ENCODE results near the gene TLR5. TPM values are rescaled to one million over a fixed set of nuclear protein-coding genes. Genes with fewer than 3 reads are reported as not detected.

The TLR5 gene
- total RNA-seq, 1 donor from 2014 or later: 3.1 TPM

DNA sequence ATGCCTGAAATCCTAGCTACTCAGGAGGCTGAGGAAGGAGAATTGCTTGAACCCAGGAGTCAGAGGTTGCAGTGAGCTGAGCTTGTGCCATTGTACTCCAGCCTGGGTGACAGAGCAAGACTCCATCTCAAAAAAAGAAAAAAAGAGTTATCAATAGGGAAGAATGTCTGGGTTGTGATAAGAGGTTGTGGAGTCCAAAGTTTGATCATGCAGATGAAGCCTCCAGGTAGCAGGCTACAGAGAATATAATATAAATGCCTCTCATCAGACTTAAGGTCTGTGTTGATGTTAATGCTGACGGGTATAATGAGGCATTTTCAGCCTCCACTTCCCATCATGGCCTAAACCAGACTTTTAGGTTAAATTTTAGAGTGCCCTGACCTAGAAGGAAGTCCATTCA lies 24.6 kb downstream of the TLR5 start:
- Histone ChIP-seq H3K4me3 (ENCODE audit: low read length in 3 of 3) (no peak overlapping the region), H3K9ac (ENCODE audit: low read depth in 1 of 3, low read length in 3 of 3) (no peak overlapping the region), H3K36me3 (ENCODE audit: control insufficient read depth in 3 of 3, insufficient read depth in 3 of 3, low read length in 3 of 3) (no peaks in the 10 kb centered on the region), H3K9me3 (ENCODE audit: control insufficient read depth in 3 of 3, low read length in 3 of 3) (no peaks in the 10 kb centered on the region), H3K4me1 (ENCODE audit: control insufficient read depth in 3 of 3, insufficient read depth in 3 of 3, low read length in 3 of 3) (peaks cover under 1 to 7% (median 2%) of the 10 kb centered on the region in 3 donors), H3K27me3 (ENCODE audit: control insufficient read depth in 3 of 3, insufficient read depth in 3 of 3, low read length in 3 of 3) (no peaks in the 10 kb centered on the region), H3K27ac (ENCODE audit: low read depth, low read length) (no peak overlapping the region)

DNA sequence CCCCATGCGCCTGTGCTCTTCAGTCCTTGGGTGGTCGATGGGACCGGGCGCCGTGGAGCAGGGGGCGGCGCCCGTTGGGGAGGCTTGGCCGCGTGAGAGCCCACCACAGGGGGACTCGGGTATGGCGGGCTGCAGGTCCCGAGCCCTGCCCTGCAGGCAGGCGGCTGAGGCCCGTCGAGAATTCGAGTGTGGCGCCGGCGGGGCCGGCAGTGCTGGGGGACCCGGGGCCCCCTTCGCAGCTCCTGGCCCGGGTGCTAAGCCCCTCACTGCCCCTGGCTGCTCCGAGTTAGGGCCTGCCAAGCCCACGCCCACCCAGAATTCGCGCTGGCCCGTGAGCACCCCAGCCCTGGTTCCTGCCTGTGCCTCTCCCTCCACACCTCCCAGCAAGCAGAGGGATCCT lies 26.1 kb downstream of the TLR5 start:
- no peaks in the 10 kb centered on the region for H3K9me3 ChIP-seq (ENCODE audit: control insufficient read depth in 3 of 3, low read length in 3 of 3)
- H3K4me1 ChIP-seq (ENCODE audit: control insufficient read depth in 3 of 3, insufficient read depth in 3 of 3, low read length in 3 of 3): peaks cover 0 to 5% (median 0%) of the 10 kb centered on the region in 3 donors
- H3K27ac ChIP-seq (ENCODE audit: low read depth, low read length): no peak overlapping the region
- H3K27me3 ChIP-seq (ENCODE audit: control insufficient read depth in 3 of 3, insufficient read depth in 3 of 3, low read length in 3 of 3): no peaks in the 10 kb centered on the region
- H3K4me3 ChIP-seq (ENCODE audit: low read length in 3 of 3): no peak overlapping the region
- no peak overlapping the region for H3K9ac ChIP-seq (ENCODE audit: low read depth in 1 of 3, low read length in 3 of 3)
- H3K36me3 ChIP-seq (ENCODE audit: control insufficient read depth in 3 of 3, insufficient read depth in 3 of 3, low read length in 3 of 3): no peaks in the 10 kb centered on the region

DNA sequence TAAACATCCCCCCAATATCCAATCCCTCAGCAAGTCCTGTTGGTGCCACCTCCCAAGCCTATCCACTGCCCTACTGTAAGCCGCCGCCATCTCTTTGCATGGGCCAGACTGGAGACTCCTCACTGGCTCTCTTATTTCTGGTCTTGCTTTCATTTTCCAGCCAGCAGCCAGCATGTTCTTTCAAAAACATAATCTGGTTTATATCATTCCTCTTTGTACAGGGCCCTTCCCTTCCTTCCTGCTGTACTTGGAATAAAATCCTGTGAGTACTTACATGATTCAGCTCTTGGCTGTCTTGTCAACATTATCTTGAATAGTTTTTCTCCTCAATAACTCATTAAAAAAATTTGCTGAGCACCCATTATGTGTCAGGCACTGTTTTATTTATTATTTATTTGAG lies 28.2 kb downstream of the TLR5 start:
- Histone ChIP-seq H3K36me3 (ENCODE audit: control insufficient read depth in 3 of 3, insufficient read depth in 3 of 3, low read length in 3 of 3) (no peaks in the 10 kb centered on the region), H3K27me3 (ENCODE audit: control insufficient read depth in 3 of 3, insufficient read depth in 3 of 3, low read length in 3 of 3) (no peaks in the 10 kb centered on the region), H3K27ac (ENCODE audit: low read depth, low read length) (no peak overlapping the region), H3K4me1 (ENCODE audit: control insufficient read depth in 3 of 3, insufficient read depth in 3 of 3, low read length in 3 of 3) (peaks cover 0 to 5% (median 0%) of the 10 kb centered on the region in 3 donors), H3K9me3 (ENCODE audit: control insufficient read depth in 3 of 3, low read length in 3 of 3) (no peaks in the 10 kb centered on the region), H3K4me3 (ENCODE audit: low read length in 3 of 3) (no peak overlapping the region), H3K9ac (ENCODE audit: low read depth in 1 of 3, low read length in 3 of 3) (no peak overlapping the region)

DNA sequence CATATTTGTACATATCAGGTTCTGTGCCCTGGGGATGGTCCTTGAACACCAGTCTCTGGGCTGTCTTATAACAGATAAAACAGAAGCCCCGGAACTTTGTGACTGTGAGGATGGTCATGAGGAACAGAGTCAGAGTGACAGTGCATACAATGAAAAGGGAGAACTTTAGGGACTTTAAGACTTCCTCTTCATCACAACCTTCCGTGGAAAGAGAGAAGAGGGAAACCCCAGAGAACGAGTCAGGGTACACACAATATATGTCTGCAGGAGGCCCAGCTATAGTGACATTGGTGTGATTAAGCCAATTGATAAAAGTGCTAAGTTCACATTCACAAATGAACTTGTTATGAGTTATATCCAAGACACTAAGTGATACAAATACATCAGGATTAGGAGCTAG lies 32.1 kb downstream of the TLR5 start:
- Histone ChIP-seq H3K9ac (ENCODE audit: low read depth in 1 of 3, low read length in 3 of 3) (no peak overlapping the region), H3K9me3 (ENCODE audit: control insufficient read depth in 3 of 3, low read length in 3 of 3) (no peaks in the 10 kb centered on the region), H3K4me3 (ENCODE audit: low read length in 3 of 3) (no peak overlapping the region), H3K4me1 (ENCODE audit: control insufficient read depth in 3 of 3, insufficient read depth in 3 of 3, low read length in 3 of 3) (peaks cover 0 to 5% (median 0%) of the 10 kb centered on the region in 3 donors), H3K27ac (ENCODE audit: low read depth, low read length) (no peak overlapping the region), H3K27me3 (ENCODE audit: control insufficient read depth in 3 of 3, insufficient read depth in 3 of 3, low read length in 3 of 3) (no peaks in the 10 kb centered on the region), H3K36me3 (ENCODE audit: control insufficient read depth in 3 of 3, insufficient read depth in 3 of 3, low read length in 3 of 3) (no peaks in the 10 kb centered on the region)

DNA sequence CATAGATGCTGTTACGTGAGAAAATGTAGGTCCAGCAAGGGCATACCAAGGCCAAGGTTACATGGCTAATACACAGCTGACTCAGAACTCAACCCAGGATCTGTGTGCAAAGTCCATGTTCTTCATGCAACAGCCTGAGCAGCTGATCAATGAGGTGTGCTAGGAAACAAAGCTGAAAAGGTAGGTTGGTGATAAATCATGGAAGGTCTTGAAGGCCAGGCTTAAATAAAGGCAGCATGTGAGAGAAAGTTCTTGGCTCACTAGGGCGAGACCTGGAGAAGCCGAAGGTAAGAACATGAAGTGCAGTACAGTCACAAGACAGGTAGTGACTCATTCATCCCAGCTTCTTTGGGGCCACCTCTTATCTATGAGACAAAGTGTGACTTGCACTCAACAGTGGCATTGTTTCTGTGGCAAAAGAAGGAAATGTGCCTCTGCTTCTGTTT lies 33.4 kb downstream of the TLR5 start:
- H3K27me3 ChIP-seq (ENCODE audit: control insufficient read depth in 3 of 3, insufficient read depth in 3 of 3, low read length in 3 of 3): no peaks in the 10 kb centered on the region
- H3K9me3 ChIP-seq (ENCODE audit: control insufficient read depth in 3 of 3, low read length in 3 of 3): no peaks in the 10 kb centered on the region
- no peak overlapping the region for H3K4me3 ChIP-seq (ENCODE audit: low read length in 3 of 3)
- H3K36me3 ChIP-seq (ENCODE audit: control insufficient read depth in 3 of 3, insufficient read depth in 3 of 3, low read length in 3 of 3): no peaks in the 10 kb centered on the region
- no peak overlapping the region for H3K27ac ChIP-seq (ENCODE audit: low read depth, low read length)
- H3K9ac ChIP-seq (ENCODE audit: low read depth in 1 of 3, low read length in 3 of 3): no peak overlapping the region
- H3K4me1 ChIP-seq (ENCODE audit: control insufficient read depth in 3 of 3, insufficient read depth in 3 of 3, low read length in 3 of 3): peaks cover 0 to 4% (median 0%) of the 10 kb centered on the region in 3 donors

DNA sequence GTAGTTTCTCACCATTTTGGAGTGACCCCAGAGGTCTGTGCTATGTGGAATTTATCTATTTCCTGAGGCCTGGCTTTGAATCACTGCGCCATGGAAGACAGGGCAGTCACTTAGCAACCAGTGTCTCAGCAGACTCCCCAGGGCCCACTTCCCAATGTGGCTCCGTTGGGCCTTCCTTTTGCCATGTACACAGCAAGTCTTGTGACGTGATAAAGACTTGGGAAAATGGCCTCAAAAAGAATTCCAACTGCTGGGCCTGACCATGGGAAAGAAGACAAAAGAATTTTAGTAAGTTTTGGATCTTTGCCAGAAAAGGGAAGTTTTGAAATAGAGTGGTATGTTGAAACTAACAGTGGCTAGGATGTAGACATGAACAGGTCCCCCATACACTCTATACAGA lies 36.2 kb downstream of the TLR5 start:
- H3K27ac ChIP-seq (ENCODE audit: low read depth, low read length): no peak overlapping the region
- H3K9me3 ChIP-seq (ENCODE audit: control insufficient read depth in 3 of 3, low read length in 3 of 3): no peaks in the 10 kb centered on the region
- no peaks in the 10 kb centered on the region for H3K27me3 ChIP-seq (ENCODE audit: control insufficient read depth in 3 of 3, insufficient read depth in 3 of 3, low read length in 3 of 3)
- H3K4me1 ChIP-seq (ENCODE audit: control insufficient read depth in 3 of 3, insufficient read depth in 3 of 3, low read length in 3 of 3): peaks cover 0 to 6% (median 0%) of the 10 kb centered on the region in 3 donors
- no peaks in the 10 kb centered on the region for H3K36me3 ChIP-seq (ENCODE audit: control insufficient read depth in 3 of 3, insufficient read depth in 3 of 3, low read length in 3 of 3)
- no peak overlapping the region for H3K9ac ChIP-seq (ENCODE audit: low read depth in 1 of 3, low read length in 3 of 3)
- no peak overlapping the region for H3K4me3 ChIP-seq (ENCODE audit: low read length in 3 of 3)

DNA sequence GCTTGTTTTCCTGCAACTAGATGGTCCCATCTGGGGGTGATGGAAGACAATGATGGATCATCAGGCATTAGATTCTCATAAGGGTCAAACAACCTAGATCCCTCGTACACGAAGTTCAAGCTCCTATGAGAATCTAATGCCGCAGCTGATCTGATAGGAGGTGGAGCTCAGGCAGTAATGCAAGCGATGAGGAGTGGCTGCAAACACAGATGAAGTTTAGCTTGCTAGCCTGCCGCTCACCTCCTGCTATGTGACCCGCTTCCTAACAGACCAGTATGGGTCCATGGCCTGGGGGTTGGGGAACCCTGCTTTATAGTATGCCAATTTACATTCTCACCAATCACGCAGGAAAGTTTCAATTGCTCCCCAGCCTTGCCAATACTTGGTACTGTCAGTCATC lies 37.5 kb downstream of the TLR5 start:
- H3K4me3 ChIP-seq (ENCODE audit: low read length in 3 of 3): no peak overlapping the region

DNA sequence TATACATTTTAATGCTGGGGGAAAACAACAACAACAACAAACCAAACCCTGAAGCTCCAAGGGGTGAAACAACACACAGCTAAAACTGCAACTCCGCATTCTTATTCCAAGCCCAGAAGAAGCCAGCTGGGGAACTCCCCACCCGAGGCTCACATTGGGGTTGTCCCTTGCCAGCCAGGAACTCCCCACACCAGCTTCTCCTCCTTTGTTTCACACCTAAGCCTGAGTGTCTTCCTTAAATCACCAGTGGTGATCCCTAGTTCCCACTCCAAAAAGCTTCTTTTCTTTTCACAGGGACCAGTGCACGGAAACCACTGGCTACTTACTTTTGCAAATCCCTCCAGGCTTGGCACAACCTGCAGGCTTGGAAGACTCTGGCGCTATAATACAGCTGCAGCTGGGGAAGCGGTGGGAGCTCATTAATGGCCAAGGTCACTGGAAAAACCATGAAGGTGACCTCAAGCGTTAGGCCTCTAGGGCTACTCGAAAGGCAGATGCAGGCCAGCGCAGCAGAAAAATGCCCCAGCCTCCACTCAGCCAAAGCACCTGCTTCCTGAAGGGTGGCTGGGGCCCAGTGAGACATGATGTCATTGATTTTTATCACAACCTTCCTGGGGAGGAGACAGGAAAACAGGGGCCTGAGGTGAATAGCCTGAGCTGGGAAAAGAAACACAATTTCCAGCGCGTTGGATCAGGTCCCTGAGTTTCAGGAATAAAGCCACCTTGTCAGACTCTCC lies 40.1 kb downstream of the TLR5 start:
- Histone ChIP-seq H3K9me3 (ENCODE audit: control insufficient read depth in 3 of 3, low read length in 3 of 3) (peaks cover 0 to 3% (median 0%) of the 10 kb centered on the region in 3 donors), H3K27me3 (ENCODE audit: control insufficient read depth in 3 of 3, insufficient read depth in 3 of 3, low read length in 3 of 3) (no peaks in the 10 kb centered on the region), H3K4me1 (ENCODE audit: control insufficient read depth in 3 of 3, insufficient read depth in 3 of 3, low read length in 3 of 3) (peaks cover 0 to 6% (median 0%) of the 10 kb centered on the region in 3 donors), H3K36me3 (ENCODE audit: control insufficient read depth in 3 of 3, insufficient read depth in 3 of 3, low read length in 3 of 3) (no peaks in the 10 kb centered on the region), H3K27ac (ENCODE audit: low read depth, low read length) (no peak overlapping the region), H3K9ac (ENCODE audit: low read depth in 1 of 3, low read length in 3 of 3) (no peak overlapping the region), H3K4me3 (ENCODE audit: low read length in 3 of 3) (no peak overlapping the region)

More for the DNA sequence above, 37.5 kb downstream of the TLR5 start:
- Histone ChIP-seq H3K27ac (ENCODE audit: low read depth, low read length) (no peak overlapping the region), H3K4me1 (ENCODE audit: control insufficient read depth in 3 of 3, insufficient read depth in 3 of 3, low read length in 3 of 3) (peaks cover 0 to 6% (median 0%) of the 10 kb centered on the region in 3 donors), H3K9ac (ENCODE audit: low read depth in 1 of 3, low read length in 3 of 3) (no peak overlapping the region), H3K27me3 (ENCODE audit: control insufficient read depth in 3 of 3, insufficient read depth in 3 of 3, low read length in 3 of 3) (no peaks in the 10 kb centered on the region), H3K9me3 (ENCODE audit: control insufficient read depth in 3 of 3, low read length in 3 of 3) (no peaks in the 10 kb centered on the region), H3K36me3 (ENCODE audit: control insufficient read depth in 3 of 3, insufficient read depth in 3 of 3, low read length in 3 of 3) (no peaks in the 10 kb centered on the region)

DNA sequence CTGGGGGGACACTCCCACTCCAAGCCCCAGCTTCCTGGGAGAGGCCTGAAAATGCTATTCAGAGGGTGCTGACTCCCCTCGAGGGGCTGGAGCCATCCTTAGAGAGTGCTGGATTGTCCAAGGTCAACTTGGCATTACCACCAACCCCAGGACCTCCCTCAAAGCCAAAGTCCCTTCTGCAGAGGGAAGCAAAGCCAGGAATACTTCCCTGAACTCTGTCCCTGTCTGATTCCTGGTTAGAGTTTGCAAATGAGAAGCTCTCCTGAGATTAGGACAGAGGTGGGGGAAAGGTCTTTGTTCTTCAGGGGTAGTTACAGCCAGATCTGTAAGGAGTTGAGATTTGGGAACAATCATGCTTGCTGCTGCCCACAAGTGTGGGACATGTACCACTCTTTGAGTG lies 45.3 kb downstream of the TLR5 start:
- Histone ChIP-seq H3K27me3 (ENCODE audit: control insufficient read depth in 3 of 3, insufficient read depth in 3 of 3, low read length in 3 of 3) (no peaks in the 10 kb centered on the region), H3K27ac (ENCODE audit: low read depth, low read length) (no peak overlapping the region), H3K36me3 (ENCODE audit: control insufficient read depth in 3 of 3, insufficient read depth in 3 of 3, low read length in 3 of 3) (no peaks in the 10 kb centered on the region), H3K4me3 (ENCODE audit: low read length in 3 of 3) (no peak overlapping the region), H3K9ac (ENCODE audit: low read depth in 1 of 3, low read length in 3 of 3) (no peak overlapping the region), H3K4me1 (ENCODE audit: control insufficient read depth in 3 of 3, insufficient read depth in 3 of 3, low read length in 3 of 3) (peaks cover 0 to 2% (median 0%) of the 10 kb centered on the region in 3 donors), H3K9me3 (ENCODE audit: control insufficient read depth in 3 of 3, low read length in 3 of 3) (peaks cover 0 to 3% (median 0%) of the 10 kb centered on the region in 3 donors)

DNA sequence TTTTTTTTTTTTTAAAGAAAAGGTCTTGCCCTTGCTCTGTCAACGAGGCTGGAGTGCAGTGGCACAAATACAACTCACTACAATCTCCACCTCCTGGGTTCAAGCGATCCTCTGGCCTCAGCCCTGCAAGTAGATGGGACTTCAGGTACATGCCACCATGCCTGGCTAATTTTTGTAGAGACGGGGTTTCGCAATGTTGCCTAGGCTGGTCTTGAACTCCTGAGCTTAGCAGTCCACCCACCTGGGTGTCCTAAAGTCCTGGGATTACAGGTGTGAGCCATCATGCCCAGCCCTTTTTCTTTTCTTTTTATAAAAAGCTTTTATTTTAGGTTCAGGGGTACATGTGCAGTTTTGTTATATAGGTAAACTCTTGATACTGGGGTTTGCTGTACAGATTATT lies 47.2 kb downstream of the TLR5 start:
- Histone ChIP-seq H3K36me3 (ENCODE audit: control insufficient read depth in 3 of 3, insufficient read depth in 3 of 3, low read length in 3 of 3) (no peaks in the 10 kb centered on the region), H3K4me1 (ENCODE audit: control insufficient read depth in 3 of 3, insufficient read depth in 3 of 3, low read length in 3 of 3) (no peaks in the 10 kb centered on the region), H3K9me3 (ENCODE audit: control insufficient read depth in 3 of 3, low read length in 3 of 3) (peaks cover 0 to 3% (median 0%) of the 10 kb centered on the region in 3 donors), H3K9ac (ENCODE audit: low read depth in 1 of 3, low read length in 3 of 3) (no peak overlapping the region), H3K27ac (ENCODE audit: low read depth, low read length) (no peak overlapping the region), H3K4me3 (ENCODE audit: low read length in 3 of 3) (no peak overlapping the region), H3K27me3 (ENCODE audit: control insufficient read depth in 3 of 3, insufficient read depth in 3 of 3, low read length in 3 of 3) (no peaks in the 10 kb centered on the region)

Data from skeletal muscle tissue (tissue), 4 donors.